ENCODE measurements around the gene TDRD12. TPM values are rescaled to one million over a fixed set of nuclear protein-coding genes. Genes with fewer than 3 reads are reported as not detected.
"Not testable (repeated sequence)": the region's sequence is repeated elsewhere in the genome, so short reads cannot be mapped to it uniquely, and the experiment has no call there.

The TDRD12 gene
- total RNA-seq, 2 donors from 2014 or later = 0.52 TPM; not detected in 1

DNA sequence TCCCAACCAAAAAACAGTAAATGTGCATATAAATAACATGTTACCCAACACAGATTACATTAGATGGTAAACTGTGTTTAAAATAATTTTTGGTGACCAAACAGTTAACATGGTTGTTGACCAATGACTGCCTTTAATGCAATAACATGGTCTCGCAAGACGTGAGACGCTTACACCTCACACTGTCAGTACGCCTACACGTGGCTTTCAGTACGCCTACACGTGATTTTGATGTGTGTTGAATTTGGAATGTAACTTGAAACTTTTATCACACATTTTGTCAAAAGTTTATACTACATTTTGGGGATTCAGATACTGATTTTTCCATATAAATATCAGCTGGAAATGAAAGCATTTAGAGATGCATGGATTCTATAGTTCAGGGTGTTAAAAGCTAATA lies 118.0 kb downstream of the TDRD12 start:
- ATAC-seq = no peak
- no peak overlapping the region for H3K27ac ChIP-seq
- no peaks in the 10 kb centered on the region for H3K4me1 ChIP-seq
- TF ChIP-seq POLR2A (IDR thresholded peaks at IDR 0.05) = no peak
- TF ChIP-seq, protein P1, sequence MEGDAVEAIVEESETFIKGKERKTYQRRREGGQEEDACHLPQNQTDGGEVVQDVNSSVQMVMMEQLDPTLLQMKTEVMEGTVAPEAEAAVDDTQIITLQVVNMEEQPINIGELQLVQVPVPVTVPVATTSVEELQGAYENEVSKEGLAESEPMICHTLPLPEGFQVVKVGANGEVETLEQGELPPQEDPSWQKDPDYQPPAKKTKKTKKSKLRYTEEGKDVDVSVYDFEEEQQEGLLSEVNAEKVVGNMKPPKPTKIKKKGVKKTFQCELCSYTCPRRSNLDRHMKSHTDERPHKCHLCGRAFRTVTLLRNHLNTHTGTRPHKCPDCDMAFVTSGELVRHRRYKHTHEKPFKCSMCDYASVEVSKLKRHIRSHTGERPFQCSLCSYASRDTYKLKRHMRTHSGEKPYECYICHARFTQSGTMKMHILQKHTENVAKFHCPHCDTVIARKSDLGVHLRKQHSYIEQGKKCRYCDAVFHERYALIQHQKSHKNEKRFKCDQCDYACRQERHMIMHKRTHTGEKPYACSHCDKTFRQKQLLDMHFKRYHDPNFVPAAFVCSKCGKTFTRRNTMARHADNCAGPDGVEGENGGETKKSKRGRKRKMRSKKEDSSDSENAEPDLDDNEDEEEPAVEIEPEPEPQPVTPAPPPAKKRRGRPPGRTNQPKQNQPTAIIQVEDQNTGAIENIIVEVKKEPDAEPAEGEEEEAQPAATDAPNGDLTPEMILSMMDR (IDR thresholded peaks at IDR 0.05) = no peak
- no peak overlapping the region for H3K4me3 ChIP-seq
- no peak for DNase-seq
- intact Hi-C loops (cut with DNase I) = no loop called here
- H3K36me3 ChIP-seq (replicated peaks in 1 of 2; ENCODE audit: insufficient read depth in 1 of 2, low read depth in 2 of 2) = no peaks in the 10 kb centered on the region
- WGBS, 2 donors = 57 to 72% methylated on average over 7 of the region's 7 CpGs
- H3K27me3 ChIP-seq = no peaks in the 10 kb centered on the region
- no peaks in the 10 kb centered on the region for H3K9me3 ChIP-seq

DNA sequence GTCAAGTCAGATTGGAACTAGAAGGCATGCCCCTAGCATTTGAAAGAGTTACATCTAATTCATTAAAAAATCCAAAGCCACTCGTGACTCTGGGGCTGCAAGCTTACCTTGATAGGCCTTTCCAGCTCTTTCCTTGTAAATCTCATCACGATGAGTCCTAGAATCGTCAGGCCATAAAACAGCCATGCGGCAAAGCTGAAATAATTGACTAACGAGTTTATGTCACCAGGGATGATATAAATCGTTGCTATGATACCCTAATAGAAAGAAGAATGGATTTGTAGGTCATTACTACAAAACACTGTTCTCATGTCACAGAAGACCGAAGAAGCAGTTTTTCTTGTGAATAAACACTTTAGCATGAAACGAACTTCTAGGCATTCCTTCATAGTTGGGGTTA lies 122.5 kb downstream of the TDRD12 start:
- H3K9me3 ChIP-seq = no peaks in the 10 kb centered on the region
- H3K27ac ChIP-seq = no peak overlapping the region
- no peak for DNase-seq
- intact Hi-C loops (cut with DNase I) = no loop called here
- 66 to 74% methylated on average over 8 of the region's 8 CpGs for WGBS, 2 donors
- no peak for ATAC-seq
- no peaks in the 10 kb centered on the region for H3K27me3 ChIP-seq
- H3K4me3 ChIP-seq = no peak overlapping the region
- no peak for TF ChIP-seq POLR2A (IDR thresholded peaks at IDR 0.05)
- TF ChIP-seq, protein P1 (IDR thresholded peaks at IDR 0.05) = no peak
- H3K36me3 ChIP-seq (replicated peaks in 1 of 2; ENCODE audit: insufficient read depth in 1 of 2, low read depth in 2 of 2) = no peaks in the 10 kb centered on the region
- no peaks in the 10 kb centered on the region for H3K4me1 ChIP-seq

DNA sequence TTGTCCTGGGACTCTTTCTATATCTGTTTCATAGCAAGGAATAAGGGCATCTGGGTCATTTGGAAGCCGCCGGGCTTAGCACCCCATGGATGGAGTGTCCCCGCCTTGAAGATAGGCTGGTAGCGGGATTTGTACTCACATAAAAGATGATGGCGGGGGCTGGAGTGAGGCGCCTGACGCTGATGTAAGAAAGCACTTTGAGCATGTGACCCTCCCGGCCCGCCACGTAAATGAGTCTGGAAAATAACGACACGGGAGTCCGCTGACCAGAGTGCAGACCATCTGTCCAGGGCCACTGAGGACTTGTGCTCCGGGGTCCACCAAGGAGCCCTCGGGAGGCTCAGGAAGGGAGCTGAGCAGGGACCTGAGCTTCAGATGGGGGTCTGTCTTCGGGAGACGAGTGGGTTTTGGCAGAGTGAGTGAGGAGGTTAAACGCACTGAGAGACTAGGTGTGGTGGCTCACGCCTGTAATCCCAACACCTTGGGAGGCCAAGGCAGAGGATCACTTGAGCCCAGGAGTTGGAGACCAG lies 124.2 kb downstream of the TDRD12 start:
- intact Hi-C loops (cut with DNase I) = no loop called here

DNA sequence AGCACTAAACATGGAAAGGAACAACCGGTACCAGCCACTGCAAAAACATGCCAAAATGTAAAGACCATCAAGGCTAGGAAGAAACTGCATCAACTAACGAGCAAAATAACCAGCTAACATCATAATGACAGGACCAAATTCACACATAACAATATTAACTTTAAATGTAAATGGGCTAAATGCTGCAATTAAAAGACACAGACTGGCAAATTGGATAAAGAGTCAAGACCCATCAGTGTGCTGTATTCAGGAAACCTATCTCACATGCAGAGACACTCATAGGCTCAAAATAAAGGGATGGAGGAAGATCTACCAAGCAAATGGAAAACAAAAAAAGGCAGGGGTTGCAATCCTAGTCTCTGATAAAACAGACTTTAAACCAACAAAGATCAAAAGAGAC lies 128.5 kb downstream of the TDRD12 start:
- ATAC-seq; intact Hi-C loops (cut with DNase I); H3K27me3 ChIP-seq; H3K4me1 ChIP-seq; DNase-seq; H3K9me3 ChIP-seq; H3K4me3 ChIP-seq; H3K36me3 ChIP-seq (replicated peaks in 1 of 2; ENCODE audit: insufficient read depth in 1 of 2, low read depth in 2 of 2); H3K27ac ChIP-seq: not testable (repeated sequence)
- WGBS, 2 donors = 60 to 80% methylated on average over 1 of the region's 2 CpGs

More for the DNA sequence above, 124.2 kb downstream of the TDRD12 start:
- no peak for TF ChIP-seq POLR2A (IDR thresholded peaks at IDR 0.05)
- H3K36me3 ChIP-seq (replicated peaks in 1 of 2; ENCODE audit: insufficient read depth in 1 of 2, low read depth in 2 of 2) = no peaks in the 10 kb centered on the region
- H3K4me1 ChIP-seq = no peaks in the 10 kb centered on the region
- no peaks in the 10 kb centered on the region for H3K9me3 ChIP-seq
- H3K27ac ChIP-seq = no peak overlapping the region
- H3K4me3 ChIP-seq = no peak overlapping the region
- 92 to 94% methylated on average over 17 to 19 of the region's 19 CpGs for WGBS, 2 donors
- no peaks in the 10 kb centered on the region for H3K27me3 ChIP-seq
- DNase-seq (no peak), ATAC-seq (no peak)

DNA sequence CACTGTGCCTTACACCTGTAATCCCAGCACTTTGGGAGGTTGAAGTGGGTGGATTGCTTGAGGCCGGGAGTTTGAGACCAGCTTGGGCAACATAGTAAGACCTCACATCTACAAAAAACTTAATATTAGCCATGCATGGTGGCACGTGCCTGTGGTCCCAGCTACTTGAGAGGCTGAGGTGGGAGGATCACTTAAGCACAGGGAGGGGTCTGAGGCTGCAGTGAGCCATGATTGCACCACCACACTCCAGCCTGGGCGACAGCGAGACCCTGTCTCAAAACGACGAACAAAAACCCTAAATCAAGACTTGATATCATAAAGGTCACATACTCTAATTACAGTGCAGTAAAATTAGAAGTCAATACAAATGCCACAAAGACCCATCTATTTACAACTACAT lies 132.6 kb downstream of the TDRD12 start:
- no peaks in the 10 kb centered on the region for H3K36me3 ChIP-seq (replicated peaks in 1 of 2; ENCODE audit: insufficient read depth in 1 of 2, low read depth in 2 of 2)
- no peak for ATAC-seq
- H3K9me3 ChIP-seq = no peaks in the 10 kb centered on the region
- whole genome bisulfite sequencing, 2 donors = 81 to 85% methylated on average over 6 of the region's 6 CpGs
- TF ChIP-seq POLR2A (IDR thresholded peaks at IDR 0.05) = no peak
- TF ChIP-seq, protein P1 (IDR thresholded peaks at IDR 0.05) = no peak
- intact Hi-C loops (cut with DNase I) = no loop called here
- DNase-seq = no peak
- no peaks in the 10 kb centered on the region for H3K27me3 ChIP-seq
- no peak overlapping the region for H3K27ac ChIP-seq
- H3K4me3 ChIP-seq = no peak overlapping the region
- no peaks in the 10 kb centered on the region for H3K4me1 ChIP-seq

DNA sequence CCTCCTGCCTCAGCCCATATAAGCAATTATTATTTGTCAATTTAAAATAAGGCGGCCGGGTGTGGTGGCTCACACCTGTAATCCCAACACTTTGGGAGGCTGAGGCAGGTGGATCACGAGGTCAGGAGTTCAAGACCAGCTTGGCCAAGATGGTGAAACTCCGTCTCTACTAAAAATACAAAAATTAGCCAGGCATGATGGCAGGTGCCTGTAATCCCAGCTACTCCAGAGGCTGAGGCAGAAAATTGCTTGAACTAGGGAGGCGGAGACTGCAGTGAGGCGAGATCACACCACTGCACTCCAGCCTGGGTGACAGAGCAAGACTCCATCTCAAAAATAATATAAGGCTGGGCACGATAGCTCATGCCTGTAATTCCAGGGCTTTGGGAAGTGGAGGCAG lies 137.3 kb downstream of the TDRD12 start:
- DNase-seq; ATAC-seq; H3K27ac ChIP-seq; H3K4me3 ChIP-seq; H3K36me3 ChIP-seq (replicated peaks in 1 of 2; ENCODE audit: insufficient read depth in 1 of 2, low read depth in 2 of 2); intact Hi-C loops (cut with DNase I); H3K27me3 ChIP-seq; H3K9me3 ChIP-seq; H3K4me1 ChIP-seq: not testable (repeated sequence)
- WGBS, 2 donors = 92 to 93% methylated on average over 7 of the region's 7 CpGs

Measured in body of pancreas (tissue), 4 donors.